Erythroblast (primary cell): ENCODE results near the gene KIT.

Source experiments
- GATA1 ChIP-seq: IDR thresholded peaks from 2 replicates; pipeline ENCODE4 v1.6.1; 2011; ENCODE audit warnings: low read depth, mild to moderate bottlenecking, control low read depth, low read length, moderate library complexity
- POLR2A ChIP-seq: IDR thresholded peaks from 2 replicates; pipeline ENCODE4 v1.6.1; 2011; ENCODE audit warnings: mild to moderate bottlenecking, low read length

GRCh38 chr4:54703182-54703581 is 45.4 kb downstream of the KIT start:
- TF ChIP-seq POLR2A (no peak), GATA1 (no peak)
